ENCODE results near the gene CTNND1. TPM values are rescaled to one million over a fixed set of nuclear protein-coding genes. Genes with fewer than 3 reads are reported as not detected.

The CTNND1 gene
- total and polyA plus RNA-seq, 2 of the 8 experiments (the other 6 are each of a cell fraction or from before 2014, with no cell fraction given), result 91.9 to 164 TPM

DNA sequence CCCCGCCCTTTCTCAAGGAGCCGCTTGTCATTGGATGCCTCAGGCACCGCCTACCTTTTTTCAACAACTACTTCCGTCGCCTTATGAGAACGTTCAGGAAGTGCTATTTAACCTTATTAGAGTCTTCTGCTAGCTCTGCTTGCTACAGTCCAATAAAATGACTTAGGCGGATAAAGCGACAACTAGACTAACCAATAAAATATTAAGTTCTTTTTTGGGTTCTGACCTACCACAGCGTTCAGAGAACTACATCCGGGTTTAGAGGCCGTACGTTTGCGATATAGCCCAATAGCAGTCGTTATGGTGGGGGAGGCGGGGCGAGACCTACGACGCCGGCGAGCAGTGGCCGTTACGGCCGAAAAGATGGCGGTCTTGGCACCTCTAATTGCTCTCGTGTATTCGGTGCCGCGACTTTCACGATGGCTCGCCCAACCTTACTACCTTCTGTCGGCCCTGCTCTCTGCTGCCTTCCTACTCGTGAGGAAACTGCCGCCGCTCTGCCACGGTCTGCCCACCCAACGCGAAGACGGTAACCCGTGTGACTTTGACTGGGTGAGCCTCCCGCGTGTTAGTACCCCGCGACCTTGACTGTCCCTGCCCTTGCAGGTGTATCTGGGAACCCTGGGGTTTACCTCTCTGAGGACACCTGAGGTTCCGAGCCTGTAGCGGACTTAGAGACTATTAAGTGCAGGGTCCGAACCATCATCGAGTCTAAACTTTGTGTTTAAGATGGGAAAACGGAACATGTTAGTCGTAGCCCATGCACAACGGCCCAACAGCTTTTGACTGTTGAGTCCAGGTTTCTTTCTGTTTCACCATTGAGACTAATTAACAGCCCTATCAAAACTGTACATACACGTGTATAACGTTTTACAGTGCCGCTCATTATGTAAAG lies 49.1 kb upstream of the CTNND1 start, which contains the start of gene TMX2 (continued):
- TF ChIP-seq GTF2F1 (IDR thresholded peaks at IDR 0.05; ENCODE audit: borderline replicate concordance, low read depth, low read length) (0 out of 2 replicates have a peak, but pooled peaks have one; percentile 52), CHD1 (IDR thresholded peaks at IDR 0.05; ENCODE audit: low read depth, low read length) (no peak), EP300 (IDR thresholded peaks at IDR 0.05; ENCODE audit: borderline replicate concordance in 1 of 2, low read depth in 2 of 2, low read length in 2 of 2) (no peak), NRF1 (IDR thresholded peaks at IDR 0.05; ENCODE audit: low read depth, low read length) (no peak), CEBPB (IDR thresholded peaks at IDR 0.05; ENCODE audit: low read depth, low read length) (no peak), RBBP5 (IDR thresholded peaks at IDR 0.05; ENCODE audit: borderline replicate concordance, low read depth, low read length) (peak; percentile 68; the same call in 1 of the 2 replicates), RFX5 (IDR thresholded peaks at IDR 0.05; ENCODE audit: borderline replicate concordance, low read depth, low read length) (no peak), YY1 (IDR thresholded peaks at IDR 0.05; ENCODE audit: low read depth, low read length) (peak; percentile 98), BRCA1 (IDR thresholded peaks at IDR 0.05; ENCODE audit: low read depth, low read length) (no peak), TAF7 (optimal IDR thresholded peaks at IDR 0.05; ENCODE audit: borderline replicate concordance, low read depth, low read length) (peak; percentile 28)
- TF ChIP-seq, protein P1, sequence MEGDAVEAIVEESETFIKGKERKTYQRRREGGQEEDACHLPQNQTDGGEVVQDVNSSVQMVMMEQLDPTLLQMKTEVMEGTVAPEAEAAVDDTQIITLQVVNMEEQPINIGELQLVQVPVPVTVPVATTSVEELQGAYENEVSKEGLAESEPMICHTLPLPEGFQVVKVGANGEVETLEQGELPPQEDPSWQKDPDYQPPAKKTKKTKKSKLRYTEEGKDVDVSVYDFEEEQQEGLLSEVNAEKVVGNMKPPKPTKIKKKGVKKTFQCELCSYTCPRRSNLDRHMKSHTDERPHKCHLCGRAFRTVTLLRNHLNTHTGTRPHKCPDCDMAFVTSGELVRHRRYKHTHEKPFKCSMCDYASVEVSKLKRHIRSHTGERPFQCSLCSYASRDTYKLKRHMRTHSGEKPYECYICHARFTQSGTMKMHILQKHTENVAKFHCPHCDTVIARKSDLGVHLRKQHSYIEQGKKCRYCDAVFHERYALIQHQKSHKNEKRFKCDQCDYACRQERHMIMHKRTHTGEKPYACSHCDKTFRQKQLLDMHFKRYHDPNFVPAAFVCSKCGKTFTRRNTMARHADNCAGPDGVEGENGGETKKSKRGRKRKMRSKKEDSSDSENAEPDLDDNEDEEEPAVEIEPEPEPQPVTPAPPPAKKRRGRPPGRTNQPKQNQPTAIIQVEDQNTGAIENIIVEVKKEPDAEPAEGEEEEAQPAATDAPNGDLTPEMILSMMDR (IDR thresholded peaks at IDR 0.05; ENCODE audit: control extremely low read depth in 1 of 3, insufficient read depth in 1 of 3, low read depth in 1 of 3, low read length in 3 of 3), result no peak
